HG02763 (cell line): ENCODE results near the gene BTD.

Experiments used
- ATAC-seq: cut with Tn5 transposase; IDR thresholded peaks from one replicate; pipeline ENCODE4 v1.9.1; 2021; ENCODE audit warnings: mild to moderate bottlenecking, moderate library complexity; ENCODE audit not compliant: unreplicated experiment

Gene BTD, protein sequence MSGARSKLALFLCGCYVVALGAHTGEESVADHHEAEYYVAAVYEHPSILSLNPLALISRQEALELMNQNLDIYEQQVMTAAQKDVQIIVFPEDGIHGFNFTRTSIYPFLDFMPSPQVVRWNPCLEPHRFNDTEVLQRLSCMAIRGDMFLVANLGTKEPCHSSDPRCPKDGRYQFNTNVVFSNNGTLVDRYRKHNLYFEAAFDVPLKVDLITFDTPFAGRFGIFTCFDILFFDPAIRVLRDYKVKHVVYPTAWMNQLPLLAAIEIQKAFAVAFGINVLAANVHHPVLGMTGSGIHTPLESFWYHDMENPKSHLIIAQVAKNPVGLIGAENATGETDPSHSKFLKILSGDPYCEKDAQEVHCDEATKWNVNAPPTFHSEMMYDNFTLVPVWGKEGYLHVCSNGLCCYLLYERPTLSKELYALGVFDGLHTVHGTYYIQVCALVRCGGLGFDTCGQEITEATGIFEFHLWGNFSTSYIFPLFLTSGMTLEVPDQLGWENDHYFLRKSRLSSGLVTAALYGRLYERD

DNA sequence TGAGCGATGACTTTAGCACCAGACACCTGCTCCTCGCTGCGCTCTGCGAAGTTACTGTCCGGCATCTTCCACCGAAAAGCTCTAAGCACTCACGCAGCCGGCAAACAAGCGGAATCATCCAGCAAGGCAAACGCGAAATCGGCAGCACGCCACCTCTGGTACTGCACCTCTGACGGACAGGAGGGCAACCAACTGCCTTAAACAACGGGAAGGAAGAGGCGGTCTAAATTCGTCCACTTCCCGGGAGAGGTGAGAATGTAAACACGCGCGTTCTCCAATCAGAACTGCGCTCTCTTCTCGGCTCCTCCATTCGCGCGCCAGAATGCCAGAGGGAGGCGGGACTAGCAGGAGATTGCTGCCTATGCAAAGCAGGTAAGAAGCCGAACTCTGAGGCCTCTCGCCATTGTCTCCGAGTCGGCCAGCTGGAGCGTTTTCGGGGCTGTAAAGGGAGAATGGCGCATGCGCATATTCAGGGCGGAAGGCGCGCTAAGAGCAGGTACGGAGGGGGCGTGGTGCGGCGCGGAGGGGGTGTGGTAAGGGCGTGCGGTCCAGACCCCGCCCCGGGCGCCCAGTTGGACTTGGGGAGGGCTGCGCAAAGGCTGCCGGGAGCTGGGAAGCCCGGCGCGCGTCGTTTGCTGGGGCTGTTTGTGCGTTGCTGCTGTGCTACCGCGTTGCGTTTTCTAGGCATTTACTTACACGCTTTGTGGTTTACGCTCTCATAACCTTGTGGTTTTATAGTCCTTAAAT, at the start of gene BTD, which contains the start of gene HACL1:
BTD (plus strand) TSS at position 347 of the 747 bp plus-strand sequence. CDS start 33,695 bp downstream, outside the sequence.
HACL1 (minus strand) TSS at position 171 of the 747 bp plus-strand sequence; CDS start at position 65, 106 bp downstream.
- ATAC-seq: peak; percentile 94

DNA sequence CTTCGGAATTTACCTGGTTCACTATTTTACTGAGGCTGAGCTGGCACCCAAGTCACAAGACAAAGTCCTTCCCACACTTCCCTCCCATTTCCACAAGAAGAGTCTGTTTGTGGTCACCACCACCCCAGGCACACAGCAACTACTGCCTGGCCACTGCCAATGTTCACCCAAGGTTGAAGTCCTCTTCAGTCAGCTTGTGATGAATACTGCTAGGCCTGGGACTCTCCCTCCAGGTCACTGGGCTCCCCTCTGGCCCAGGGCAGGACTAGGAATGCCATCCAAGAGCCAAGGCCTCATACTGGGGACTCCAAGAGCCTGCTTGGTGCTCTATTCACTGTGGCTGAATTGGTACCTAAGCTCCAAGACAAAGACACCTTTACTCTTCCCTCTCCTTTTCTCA, 49.6 kb upstream of the BTD start:
- no peak for ATAC-seq

DNA sequence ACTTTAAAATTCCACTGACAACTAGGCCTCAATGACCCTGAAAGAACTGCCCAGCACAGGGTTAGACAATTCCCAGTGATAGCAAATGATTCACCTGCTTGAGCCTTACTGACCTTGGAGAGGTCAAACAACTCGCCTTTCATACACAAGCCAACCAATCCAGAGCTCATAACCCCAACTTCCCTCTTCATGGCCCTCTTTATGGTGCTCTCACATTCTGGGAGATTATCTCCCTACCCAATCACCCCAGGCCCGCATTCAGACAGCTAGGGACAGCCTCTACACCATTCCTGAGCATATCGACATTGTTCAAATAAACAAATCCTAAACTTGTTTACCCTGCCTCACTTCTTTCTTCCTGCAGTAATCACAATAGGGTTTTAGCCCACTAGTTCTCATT, 47.8 kb upstream of the BTD start:
- ATAC-seq: no peak

DNA sequence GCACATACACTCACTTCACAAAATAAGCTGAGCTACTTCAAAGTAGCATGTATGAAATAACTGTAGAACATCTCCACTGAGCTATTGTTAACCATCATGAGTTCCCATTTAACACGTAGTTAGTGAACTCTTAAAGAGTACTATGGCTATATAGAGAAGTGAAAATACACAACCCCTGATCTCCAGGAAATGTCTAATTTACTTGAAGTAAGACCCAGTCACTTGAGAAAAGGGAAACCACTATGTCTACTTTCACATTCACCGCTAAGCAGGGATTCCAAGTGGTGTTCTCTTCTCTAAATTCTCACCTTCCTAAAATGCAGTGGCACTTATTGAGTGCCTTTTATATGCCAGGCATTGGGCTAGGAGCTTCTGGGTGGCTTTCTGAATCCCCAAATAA, 45.0 kb upstream of the BTD start:
- peak; percentile 85 for ATAC-seq

DNA sequence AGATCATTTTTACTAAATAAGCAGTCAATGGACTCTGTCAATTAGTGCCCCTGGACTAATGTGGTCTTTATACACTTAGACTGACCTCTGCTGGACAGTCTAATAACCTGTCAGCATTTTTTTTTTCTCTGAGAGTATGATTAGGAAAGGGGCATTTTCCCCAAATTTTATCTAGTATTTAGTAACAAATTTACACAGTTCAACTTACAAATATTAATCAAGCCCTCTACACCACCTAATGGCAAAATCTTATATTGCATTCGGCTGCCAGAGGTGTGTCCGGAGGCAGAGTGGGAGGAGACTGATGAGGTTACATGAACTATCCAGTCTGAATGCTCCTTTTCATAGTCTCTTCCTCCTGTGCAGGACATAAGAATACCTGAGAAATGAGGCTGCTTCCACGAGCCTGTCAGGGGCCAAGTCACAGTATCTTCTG, 44.0 kb upstream of the BTD start:
- no peak for ATAC-seq

DNA sequence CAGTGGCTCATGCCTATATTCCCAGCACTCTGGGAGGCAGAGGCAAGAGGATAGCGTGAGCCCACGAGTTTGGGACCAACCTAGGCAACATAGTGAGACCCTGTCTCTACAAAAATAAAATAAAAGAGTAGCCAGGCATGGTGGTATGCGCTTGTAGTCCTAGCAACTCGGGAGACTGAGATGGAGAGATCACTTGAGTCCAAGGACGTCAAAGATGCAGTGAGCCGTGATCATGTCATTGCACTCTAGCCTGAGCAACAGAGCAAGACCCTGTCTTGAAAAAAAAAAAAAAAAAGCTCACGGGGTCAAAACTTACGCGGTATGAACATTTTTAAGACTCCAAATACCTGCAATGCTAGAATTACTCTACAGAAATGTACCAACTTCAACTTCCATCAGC, 43.0 kb upstream of the BTD start:
- ATAC-seq: no peak

DNA sequence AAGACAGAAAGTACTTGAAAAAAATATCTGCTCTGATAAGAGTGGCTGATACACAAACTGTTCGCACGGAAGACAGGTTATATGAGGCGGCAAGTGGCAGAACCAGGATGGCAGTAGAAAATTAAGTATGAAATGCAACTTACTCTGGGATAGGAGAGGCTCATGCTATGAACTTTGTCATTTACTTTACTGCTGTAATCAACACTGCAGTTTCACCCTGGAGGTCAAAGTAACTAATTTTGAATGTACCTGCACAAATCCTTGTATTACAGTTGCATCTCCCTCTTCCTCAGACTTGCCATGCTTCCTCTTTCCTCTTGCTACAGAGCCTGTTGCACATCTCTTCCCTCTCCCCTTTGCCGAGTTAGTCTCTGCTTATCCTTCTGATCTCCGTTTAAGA, 39.0 kb upstream of the BTD start:
- no peak for ATAC-seq

DNA sequence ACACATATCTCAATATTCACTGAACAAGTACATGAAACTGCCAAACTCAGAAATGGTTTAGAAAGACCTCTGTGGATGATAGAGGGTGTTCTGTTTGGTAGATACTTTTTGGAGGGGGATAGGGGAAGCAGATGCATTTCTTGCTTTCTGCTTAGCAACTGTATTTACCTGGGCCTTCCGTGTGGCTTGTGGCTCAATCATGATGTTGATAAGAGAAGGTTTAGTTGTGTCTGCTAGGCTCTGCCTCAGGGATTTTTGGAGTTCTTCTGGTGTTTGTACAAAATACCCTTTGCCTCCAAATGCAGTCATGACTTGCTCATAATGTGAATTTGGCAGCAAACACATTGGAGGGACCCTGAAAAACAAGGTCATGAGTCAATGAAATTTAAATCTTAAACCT, 38.4 kb upstream of the BTD start:
- ATAC-seq: no peak

DNA sequence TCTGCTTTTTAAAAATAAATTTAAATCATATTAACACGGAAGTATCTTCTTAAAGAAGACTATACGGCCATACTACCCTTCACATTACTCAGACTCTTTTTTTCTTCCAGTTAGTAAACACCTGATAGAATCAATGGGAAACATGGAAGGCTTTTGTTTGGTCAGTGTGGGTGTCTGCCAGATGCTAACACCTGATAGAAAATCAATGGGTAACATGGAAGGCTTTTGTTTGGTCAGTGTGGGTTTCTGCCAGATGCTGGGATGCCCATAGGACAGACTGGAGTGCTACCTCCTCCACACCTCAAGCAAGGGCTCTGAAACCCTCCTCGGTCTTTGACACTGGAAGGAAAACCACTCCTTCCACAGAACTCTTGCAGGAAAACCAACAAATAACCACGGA, 29.4 kb upstream of the BTD start:
- no peak for ATAC-seq

DNA sequence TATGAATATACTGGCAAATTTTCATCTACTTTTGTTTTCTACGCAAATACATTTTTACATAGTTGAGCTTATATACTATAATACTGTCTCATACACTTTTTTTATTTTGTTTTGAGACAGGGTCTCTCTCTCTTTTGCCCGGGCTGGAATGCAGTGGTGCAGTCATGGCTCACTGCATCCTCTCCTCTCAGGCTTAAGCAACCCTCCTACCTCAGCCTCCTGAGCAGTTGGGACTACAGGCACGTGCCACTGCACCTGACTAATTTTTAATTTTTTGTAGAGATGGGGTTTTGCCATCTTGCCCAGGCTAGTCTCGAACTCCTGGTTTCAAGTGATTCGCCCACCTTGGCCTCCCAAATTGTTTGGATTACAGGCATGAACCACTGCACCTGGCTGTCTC, 26.1 kb upstream of the BTD start:
- ATAC-seq: no peak

DNA sequence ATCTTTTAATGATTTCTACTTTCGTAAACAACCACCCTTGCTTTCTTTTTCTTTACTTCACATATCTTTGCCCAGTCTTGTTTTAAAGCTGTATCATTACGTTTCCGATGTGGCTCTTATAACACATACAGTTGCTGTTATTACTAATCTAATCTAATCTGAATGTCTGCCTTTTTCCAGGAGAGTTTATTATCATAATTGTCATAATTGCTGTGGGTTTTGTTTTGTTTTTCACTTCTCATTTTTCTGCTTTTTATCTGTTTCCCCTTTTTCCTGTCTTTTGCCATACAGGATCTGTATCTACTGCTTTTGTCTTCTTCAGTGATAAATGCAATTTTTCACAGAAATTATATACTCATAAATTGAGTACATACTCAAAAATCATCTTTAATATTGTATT, 25.1 kb upstream of the BTD start:
- no peak for ATAC-seq

DNA sequence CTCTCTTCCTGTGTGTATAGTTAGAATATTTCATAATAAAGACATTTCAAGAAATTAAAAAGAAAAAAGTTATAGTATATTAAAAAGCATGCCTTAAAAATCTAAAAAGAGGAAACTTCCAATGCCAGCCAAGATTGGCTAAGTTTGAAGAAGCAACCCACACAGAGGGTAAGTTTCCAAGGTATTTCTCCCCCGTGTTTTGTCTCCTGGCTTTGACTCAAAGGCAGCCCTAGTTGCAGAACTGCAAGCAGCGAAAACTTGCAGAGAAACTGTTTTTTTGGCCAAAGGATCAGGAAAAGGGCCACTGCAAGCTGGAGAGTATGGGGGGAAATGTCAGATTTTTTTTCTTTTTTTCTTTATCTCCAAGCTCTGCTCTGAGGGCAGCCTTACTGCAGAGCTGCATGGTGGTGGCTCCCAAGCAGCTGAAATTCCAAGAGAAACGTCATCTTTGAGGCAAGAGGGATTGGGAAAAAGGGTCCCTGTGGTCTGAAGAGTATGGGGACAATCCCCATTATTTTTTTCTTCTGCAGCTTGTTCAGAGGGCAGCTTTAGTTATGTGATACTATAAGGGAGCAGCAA, 23.2 kb upstream of the BTD start:
- ATAC-seq: no peak

DNA sequence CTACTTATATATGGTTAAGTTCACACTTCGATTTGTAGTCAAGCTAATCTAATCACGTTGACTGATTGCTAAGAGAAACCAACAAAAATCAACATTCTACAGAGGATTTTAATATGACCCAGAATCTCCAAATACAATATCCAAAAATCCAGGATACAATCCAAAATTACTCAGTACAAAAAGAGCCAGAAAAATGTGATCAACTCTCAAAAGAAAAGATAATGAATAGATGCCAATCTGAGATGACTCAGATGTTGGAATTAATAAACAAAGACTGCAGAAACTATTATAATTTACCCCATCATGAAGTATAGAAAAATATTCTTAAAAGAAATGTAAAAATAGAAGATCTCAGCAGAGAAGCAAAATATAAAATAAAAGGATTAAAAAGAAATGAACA, 22.5 kb upstream of the BTD start:
- no peak for ATAC-seq

DNA sequence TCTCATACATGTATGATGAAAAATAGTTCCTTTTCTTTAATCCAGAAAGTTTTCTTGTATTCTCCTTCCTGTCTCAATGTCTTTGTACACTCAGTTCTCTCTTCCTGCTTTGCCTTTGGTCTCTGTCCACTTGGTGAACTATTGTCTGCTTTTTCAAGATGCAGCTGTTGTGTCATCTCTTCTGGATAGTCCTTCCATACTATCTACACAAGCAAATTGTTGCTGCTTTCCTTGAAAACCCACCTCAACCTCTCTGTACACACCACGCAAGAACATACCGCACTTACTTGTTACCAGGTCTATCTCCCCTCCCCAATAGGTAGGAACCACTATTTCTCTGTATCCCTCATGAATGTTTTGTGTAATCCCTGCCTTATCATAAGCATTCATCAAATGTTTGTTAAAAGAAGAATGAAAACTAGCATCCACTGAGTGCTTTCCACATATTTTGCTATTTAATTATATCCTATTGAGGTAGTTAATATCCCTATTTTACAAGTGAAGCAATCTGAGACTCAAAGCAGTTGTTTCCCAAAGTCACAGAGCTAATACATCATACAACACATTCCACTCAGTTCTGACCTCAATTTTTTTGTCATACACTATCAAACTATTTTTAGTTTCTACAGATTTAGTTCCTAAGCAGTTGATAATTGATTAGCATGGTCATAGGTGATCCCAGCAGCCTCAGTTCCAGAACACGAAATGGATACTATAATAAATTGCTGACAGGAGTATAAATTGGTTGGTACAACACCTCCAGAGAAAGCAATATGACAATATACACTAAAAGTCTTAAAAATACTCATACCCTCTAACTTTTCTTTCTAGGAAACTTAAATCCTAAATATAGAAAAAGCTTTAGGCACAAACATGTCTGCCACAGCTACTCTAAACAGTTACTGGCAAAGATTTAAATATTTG, 19.8 kb upstream of the BTD start:
- no peak for ATAC-seq

DNA sequence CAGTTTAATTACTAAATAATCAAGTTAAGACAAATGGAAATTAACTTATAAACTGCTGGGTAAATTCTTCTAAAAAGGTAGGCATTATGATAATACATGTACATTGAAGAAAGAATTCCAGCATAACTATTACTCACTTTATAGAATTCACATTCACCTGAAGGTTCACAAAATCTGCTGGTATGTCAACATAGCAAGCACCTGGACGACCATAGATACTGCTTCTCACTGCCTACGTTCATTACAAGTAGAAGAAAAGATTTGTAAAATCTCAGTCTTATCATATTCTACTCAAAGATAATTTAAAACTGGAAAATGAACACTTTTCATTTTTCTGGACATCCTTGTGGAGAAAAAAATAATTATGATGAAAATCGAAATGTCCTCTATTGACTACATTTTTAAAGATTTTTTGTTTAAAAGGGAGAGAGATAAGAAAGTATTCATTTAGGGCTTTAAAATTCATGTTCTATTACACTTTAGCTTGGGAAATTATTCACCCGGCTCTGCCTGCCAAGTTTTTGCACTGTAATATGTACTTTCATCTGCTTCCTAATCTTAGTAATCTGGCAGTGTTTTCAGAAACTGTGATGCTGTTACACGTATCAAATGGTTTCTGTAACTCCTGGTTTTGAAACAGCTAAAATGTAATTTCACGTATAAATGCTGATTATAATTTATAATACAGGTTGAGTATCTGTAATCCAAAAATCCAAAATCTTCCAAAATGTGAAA, 16.3 kb upstream of the BTD start:
- ATAC-seq: no peak

DNA sequence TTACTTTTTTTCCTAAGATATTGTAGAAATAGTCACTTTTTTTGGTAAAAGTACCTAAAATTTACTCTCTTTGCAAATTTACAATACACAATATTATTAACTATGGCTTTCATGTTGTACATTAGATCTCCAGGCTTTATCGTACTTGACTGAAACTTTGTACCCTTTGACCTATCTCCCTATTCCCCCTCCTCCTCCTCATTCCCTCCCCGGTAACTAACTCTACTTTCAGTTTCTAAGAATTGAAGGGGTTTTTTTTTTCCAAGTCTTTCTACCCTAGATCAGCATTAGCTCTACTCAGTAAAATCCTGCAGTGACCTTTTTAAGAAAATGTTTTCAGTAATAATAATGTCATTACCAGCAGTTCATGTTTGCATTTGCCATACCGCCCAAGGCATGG, 10.3 kb upstream of the BTD start:
- no peak for ATAC-seq

DNA sequence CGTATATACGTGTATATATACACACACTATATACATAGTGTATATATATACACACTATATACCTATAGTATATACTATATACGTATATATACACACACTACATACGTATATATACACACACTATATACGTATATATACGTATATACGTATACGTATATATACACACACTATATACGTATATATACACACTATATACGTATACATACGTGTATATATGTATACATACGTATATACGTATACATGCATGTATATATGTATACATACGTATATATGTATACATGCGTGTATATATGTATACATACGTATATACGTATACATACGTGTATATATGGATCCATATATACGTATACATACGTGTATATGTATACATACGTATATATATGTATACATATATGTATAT, 9.6 kb upstream of the BTD start:
- no peak for ATAC-seq

DNA sequence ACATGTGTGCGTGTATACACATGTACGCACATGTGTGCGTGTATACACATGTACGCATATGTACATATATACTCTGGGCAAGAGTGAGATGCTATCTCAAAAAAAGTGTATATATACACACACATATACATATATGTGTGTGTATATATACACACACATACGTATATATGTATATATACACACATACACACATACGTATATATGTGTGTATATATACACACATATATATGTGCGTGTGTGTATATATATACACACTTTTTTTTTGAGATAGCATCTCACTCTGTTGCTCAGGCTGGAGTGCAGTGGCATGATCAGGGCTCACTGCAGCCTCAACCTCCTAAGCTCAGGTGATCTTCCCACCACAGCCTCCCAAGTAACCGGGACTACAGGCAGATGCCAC, 8.6 kb upstream of the BTD start:
- ATAC-seq: no peak

DNA sequence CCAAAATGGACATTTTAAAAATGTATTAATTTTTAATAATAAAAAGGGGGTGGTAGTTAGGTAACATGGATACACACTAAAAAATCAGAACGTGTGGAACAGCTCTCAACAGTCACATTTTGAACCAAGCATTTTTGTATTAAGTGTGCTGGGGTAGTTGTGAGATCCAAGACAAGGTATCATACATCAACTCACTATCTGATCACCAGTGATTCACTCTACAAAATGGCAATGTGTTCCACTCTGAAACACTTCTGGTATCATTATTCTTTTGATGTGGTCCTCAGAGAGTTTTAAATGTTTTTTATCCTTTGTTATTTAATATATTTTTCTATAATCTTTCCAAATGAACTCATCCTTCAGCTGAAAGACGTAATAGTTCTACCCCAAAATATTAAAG, 5.6 kb upstream of the BTD start:
- ATAC-seq: no peak

DNA sequence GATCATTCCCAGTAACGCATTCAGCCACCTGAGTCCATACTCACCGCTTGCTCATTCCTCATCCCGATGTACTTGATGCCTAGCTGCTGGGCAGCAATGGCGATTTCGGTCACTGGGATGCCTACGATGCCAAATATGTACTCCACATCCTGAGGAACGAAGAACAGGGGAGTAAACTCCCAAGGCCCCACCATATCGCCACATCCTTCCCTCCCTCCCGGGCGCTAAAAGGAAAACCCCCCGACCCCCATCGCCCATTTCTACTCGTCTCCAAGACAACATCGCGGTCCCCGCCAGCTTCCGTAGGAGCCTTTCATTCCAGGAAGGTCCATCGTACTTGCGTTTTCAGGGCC, 523 bp upstream of the BTD start:
- ATAC-seq: peak; percentile 8
